ENCODE measurements around the gene NUPR2. TPM values are rescaled to one million over a fixed set of nuclear protein-coding genes. Genes with fewer than 3 reads are reported as not detected.

NUPR2 gene
- total RNA-seq, 1 experiment from 2014 or later: not detected

DNA sequence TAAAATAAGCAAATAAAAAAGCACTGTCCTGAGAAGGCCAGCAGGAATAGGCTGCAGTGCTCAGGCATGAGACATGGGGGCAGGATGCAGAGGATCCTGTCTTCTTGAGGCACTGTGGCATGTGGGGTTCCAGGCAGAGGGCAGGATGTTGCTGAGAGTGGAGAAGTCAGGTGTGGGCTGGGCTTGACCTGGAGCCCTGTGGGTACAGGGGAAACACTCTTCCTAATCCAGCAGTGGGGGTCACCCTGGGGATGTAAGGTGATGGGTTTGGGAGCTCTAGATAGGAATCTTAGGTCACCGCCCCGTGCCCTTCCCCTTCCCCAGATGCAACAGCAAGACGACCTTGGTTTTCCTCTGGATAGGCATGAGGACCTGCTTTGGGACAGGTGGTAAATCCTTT, 38.5 kb downstream of the NUPR2 start:
- Histone ChIP-seq H3K79me2 (ENCODE audit: insufficient read depth, low read length) (no peaks in the 10 kb centered on the region), H2AFZ (ENCODE audit: low read depth, low read length, poor library complexity, severe bottlenecking) (no peak overlapping the region), H3K27me3 (ENCODE audit: insufficient read depth, low read length) (no peaks in the 10 kb centered on the region), H3K9ac (ENCODE audit: low read length) (no peak overlapping the region), H3K27ac (ENCODE audit: low read depth, low read length) (no peak overlapping the region), H3K4me1 (ENCODE audit: control insufficient read depth in 1 of 2, insufficient read depth in 2 of 2, low read length in 2 of 2) (no peaks in the 10 kb centered on the region), H3K4me2 (ENCODE audit: low read length) (no peak overlapping the region), H3K36me3 (ENCODE audit: control insufficient read depth in 1 of 2, insufficient read depth in 2 of 2, low read length in 2 of 2) (peaks cover 16 to 27% of the 10 kb centered on the region in 2 experiments), H3K4me3 (replicated peaks in 1 of 2; ENCODE audit: low read depth in 1 of 2, low read length in 2 of 2) (no peak overlapping the region), H3K9me3 (ENCODE audit: control insufficient read depth in 1 of 2, insufficient read depth in 1 of 2, low read depth in 1 of 2, low read length in 2 of 2) (no peaks in the 10 kb centered on the region), H3K9me2 (ENCODE audit: insufficient read depth) (no peaks in the 10 kb centered on the region), H4K20me1 (ENCODE audit: insufficient read depth) (no peaks in the 10 kb centered on the region)
- POLR2A ChIA-PET: no interaction called here
- TF ChIP-seq FOSL1 (IDR thresholded peaks at IDR 0.05; ENCODE audit: low read depth) (no peak), EZH2 (IDR thresholded peaks at IDR 0.05) (no peak), SIN3A (IDR thresholded peaks at IDR 0.05; ENCODE audit: low read depth) (no peak), CBX3 (IDR thresholded peaks at IDR 0.05; ENCODE audit: low read depth) (no peak), SP1 (IDR thresholded peaks at IDR 0.05; ENCODE audit: low read depth) (no peak), EGR1 (IDR thresholded peaks at IDR 0.05; ENCODE audit: low read depth) (no peak), RAD21 (IDR thresholded peaks at IDR 0.05; ENCODE audit: low read depth) (no peak), ELF1 (IDR thresholded peaks at IDR 0.05; ENCODE audit: borderline replicate concordance, low read depth) (no peak), JUND (IDR thresholded peaks at IDR 0.05) (no peak), CEBPB (IDR thresholded peaks at IDR 0.05; ENCODE audit: low read depth) (no peak)
- TF ChIP-seq, protein P1, sequence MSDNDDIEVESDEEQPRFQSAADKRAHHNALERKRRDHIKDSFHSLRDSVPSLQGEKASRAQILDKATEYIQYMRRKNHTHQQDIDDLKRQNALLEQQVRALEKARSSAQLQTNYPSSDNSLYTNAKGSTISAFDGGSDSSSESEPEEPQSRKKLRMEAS (IDR thresholded peaks at IDR 0.05): no peak
- TF ChIP-seq, protein P2, sequence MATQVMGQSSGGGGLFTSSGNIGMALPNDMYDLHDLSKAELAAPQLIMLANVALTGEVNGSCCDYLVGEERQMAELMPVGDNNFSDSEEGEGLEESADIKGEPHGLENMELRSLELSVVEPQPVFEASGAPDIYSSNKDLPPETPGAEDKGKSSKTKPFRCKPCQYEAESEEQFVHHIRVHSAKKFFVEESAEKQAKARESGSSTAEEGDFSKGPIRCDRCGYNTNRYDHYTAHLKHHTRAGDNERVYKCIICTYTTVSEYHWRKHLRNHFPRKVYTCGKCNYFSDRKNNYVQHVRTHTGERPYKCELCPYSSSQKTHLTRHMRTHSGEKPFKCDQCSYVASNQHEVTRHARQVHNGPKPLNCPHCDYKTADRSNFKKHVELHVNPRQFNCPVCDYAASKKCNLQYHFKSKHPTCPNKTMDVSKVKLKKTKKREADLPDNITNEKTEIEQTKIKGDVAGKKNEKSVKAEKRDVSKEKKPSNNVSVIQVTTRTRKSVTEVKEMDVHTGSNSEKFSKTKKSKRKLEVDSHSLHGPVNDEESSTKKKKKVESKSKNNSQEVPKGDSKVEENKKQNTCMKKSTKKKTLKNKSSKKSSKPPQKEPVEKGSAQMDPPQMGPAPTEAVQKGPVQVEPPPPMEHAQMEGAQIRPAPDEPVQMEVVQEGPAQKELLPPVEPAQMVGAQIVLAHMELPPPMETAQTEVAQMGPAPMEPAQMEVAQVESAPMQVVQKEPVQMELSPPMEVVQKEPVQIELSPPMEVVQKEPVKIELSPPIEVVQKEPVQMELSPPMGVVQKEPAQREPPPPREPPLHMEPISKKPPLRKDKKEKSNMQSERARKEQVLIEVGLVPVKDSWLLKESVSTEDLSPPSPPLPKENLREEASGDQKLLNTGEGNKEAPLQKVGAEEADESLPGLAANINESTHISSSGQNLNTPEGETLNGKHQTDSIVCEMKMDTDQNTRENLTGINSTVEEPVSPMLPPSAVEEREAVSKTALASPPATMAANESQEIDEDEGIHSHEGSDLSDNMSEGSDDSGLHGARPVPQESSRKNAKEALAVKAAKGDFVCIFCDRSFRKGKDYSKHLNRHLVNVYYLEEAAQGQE (IDR thresholded peaks at IDR 0.05; ENCODE audit: low read depth): no peak
- RAD21 ChIA-PET (ENCODE audit: low non-redundant PET in 1 of 2, low total read pairs in 2 of 2, uncharacterized antibody in 2 of 2, unreplicated experiment in 2 of 2): no interaction called here
- intact Hi-C loops (cut with micrococcal nuclease): no loop called here
- ATAC-seq (no peak), DNase-seq (ENCODE audit: low read depth, low spot score) (no peak)
- no TSS peak for BruUV-seq (replicated peaks)
- CTCF ChIA-PET: no interaction called here

All from HCT116 (cell line).